Glomerular visceral epithelial cell (primary cell): ENCODE data around the gene TSEN2.

Source experiments
- DNase-seq: peaks from one replicate; pipeline ENCODE4 v3.0.0-alpha.2; 2016; ENCODE audit errors: extremely low spot score

The TSEN2 gene

DNA sequence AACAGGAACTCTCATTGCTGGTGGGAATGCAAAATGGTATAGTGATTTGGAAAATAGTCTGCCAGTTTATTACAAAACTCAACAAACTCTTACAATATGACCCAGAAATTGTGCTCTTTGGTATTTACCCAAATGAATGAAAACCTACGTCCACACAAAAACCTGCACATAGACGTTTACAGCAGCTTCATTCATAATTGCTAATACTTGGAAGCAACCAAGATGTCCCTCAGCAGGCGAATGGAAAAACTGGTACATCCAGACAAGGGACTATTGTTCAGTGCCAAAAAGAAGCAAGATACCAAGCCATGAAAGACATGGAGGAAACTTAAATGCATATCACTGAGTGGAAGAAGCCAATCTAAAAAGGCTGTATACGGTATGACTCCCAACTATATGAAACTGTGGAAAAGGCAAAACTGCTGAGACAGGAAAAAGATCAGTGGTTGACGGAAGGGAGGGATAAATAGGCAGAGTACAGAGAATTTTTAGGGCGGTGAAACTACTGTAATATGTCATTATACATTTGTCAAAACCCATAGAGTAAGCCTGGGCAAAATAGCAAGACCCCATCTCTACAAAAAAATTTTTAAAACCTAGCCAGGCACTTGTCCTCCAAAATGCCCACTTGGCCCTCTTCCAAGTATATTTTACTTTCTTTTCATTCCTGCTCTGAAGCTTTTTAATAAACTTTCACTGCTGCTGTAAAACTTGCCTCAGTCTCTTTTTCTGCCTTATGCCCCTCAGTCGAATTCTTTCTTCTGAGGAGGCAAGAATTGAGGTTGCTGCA lies 65.9 kb downstream of the TSEN2 start:
- no peak for DNase-seq

DNA sequence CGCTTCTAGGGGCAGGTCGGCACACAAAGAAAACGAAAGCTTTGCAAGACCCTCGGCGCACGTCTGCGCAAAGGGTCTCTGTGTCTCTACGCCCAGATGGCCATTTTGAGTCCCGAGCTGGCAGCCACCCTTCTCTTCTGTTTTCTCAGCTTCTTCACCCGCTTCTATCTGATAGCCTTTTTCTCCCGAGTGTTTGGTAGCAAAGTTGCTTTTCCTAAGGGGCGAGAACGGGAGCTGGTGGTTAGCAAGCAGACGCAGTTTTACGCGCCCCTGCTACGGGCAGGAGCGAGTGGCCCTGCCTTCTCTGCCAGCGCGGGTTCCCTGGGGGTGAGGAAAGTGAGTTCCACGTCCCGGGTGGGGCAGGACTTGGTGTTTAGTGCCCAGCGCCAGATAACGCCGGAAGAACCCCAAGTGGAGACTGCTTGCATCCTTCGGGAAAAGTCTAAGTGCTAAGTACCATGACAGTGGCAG lies 69.7 kb downstream of the TSEN2 start:
- no peak for DNase-seq

DNA sequence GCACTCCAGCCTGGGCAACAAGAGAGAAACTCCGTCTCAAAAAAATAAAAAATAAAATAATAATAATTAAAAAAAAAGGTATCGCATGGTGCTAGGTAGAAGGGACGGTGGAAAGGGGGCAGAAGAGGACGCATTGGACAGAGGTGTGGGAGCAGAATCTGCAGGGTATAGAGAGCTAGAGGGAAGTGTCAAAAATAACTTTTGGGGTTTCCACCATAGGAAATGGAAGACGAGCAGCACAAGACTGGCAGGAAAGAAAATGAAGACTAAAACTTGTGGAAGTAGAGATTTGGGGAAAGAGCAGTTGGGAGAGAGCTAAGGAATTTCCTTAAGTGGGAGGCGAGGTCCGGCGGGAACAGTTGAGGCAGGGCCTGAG lies 72.0 kb downstream of the TSEN2 start:
- DNase-seq, result no peak

DNA sequence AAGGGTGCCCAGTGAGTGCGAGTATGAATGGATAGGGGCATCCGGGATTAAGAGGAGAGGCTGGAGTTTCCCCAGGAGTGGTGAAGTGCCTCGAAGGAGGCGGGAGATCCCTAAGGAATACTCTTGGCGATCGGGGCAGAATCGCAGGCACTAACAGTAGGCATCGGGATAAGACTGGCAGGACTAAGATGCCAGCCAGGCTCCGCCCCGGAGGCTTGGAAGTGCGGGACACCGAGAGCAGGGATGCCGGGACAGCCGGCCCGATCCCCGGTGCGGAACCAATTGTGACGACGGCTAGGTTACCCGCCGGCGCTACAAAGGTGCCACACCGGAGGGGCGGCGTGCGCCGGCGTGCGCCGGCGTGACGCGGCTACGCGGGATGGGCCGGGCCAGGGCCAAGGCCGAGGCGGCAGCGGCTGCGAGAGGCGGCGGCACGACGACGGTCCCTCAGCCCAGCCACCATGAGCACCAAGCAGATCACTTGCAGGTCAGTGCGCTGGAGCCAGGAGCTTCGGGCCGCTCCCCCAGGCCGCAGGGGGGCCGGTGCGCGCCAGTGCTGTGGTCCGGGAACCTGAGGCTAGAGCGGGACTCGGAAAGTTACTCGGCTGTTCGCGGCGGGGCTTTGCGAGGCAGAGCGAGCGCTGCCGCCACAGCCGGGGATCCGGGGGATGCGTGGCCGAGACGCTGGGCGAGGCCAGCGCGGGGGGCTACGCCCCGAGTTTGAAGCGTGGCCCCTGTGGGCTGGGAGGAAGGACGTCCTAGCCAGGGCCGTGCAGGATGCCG lies 72.6 kb downstream of the TSEN2 start, which contains the start of gene MKRN2:
MKRN2 (plus strand) TSS at position 398 of the 783 bp plus-strand sequence; CDS start at position 462, 64 bp downstream.
- DNase-seq, result peak; percentile 90

DNA sequence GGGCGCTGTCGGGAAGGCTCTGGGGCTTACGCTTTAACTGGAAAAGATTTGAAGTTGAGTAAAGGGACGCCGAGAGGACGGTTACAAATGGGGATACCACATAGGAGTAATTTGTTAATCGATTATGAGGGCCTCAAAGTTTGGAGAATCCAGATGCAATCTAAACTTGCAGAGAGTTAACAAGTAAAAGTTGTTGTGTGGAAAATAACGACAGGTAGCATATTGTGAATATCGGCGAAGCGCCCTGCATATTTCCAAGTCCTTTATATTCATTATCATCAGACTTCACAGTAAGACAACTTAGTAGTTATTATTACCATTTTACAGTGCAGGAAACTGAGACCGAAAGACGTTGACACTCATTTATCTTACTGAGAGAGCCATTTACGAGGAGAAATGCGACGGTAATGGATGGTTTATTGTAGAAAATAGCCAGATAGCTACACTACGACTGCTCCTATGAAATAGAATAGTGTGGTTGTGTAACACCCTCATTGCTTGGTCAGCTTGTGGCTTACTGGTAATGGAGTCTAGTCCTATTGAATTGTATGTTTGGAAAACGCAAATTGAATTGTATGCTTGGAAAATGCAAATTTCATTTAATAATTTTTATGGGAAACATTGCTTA lies 73.3 kb downstream of the TSEN2 start:
- peak; percentile 19 for DNase-seq

DNA sequence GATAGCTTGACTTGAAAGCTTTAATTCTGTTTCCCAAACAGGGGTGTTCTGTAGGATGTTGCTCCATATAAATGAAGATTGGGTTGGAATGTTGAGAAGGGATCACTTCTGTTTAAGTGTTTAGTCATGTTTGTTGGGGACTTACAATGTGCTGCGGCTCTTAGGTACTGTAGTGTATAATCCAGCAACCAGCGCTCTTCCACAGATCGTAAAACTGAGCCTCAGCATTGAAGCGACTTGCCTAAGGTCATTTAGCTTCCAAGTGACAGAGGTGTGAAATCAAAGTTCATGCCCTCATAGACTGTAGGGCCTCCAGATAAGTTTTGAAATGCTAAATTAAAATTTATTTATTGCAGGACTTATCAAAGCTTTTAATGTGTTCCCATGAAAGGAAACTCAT lies 74.4 kb downstream of the TSEN2 start:
- DNase-seq, result no peak

DNA sequence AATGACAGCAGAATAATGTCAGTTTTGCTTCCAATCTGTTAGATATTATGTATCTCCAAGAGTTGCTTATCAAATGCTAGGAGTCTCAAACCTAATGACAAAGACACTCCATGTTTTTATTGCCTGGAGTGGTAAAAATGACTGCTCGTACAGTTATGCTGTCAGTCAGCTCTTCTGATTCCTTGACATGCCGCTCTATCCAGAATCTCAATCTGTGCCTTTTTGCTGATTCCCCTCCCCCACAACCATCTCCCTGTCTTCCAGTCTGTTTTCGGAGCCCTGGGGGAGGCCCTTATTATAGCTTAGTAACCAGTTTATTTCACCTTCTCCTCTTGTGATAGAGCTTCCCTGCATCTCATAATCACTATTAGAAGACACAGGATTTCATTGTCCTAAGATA lies 75.2 kb downstream of the TSEN2 start:
- DNase-seq, result no peak

DNA sequence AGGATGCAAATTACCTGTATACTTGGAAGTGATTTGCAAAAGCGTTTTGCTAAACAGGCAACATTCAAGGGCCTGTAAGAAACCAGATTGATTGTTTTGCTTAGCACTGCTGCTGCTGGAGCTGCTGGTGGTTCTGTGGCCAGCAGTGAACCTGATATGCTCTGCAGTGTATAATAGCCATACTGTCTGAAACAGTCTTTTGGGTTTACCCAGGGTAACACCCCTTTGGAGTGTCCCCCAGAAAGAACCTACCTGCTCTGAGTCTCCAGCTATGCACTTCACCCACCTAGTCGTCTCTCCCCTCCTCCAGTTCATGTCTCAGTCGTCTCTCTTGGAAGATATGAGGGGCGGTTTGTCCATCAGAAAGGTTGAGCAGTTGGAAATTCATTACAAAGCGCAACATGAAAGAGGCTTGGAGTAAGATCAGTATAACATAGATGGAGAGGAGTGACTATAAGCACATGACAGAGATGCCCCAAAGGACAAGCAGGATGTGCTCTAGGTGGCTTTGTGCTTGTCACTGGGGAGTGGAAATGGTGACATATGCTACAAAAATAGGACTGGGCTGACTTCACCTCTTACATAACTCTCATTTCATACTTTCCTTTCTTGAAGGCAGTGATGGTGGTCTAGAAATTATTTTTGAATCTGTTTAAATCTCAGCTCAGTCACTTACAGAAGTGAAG lies 76.4 kb downstream of the TSEN2 start:
- DNase-seq, result no peak

DNA sequence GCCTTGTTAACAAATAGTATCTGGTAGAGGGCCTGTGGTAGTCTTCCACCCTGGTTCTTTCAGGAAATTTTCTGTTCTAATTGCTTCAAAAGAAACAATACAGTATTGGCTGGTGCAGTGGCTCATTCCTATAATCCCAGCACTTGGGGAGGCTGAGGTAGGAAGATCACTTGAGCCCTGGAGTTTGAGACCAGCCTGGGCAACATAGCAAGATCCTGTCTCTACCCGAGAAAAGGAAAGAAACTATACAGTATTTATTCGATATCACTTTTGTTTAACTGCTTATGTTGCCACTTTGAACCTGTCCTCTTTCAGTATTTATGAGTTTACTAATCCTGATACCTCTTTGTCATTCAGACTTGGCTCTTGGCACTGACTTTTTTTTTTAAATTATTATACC lies 77.1 kb downstream of the TSEN2 start:
- no peak for DNase-seq

DNA sequence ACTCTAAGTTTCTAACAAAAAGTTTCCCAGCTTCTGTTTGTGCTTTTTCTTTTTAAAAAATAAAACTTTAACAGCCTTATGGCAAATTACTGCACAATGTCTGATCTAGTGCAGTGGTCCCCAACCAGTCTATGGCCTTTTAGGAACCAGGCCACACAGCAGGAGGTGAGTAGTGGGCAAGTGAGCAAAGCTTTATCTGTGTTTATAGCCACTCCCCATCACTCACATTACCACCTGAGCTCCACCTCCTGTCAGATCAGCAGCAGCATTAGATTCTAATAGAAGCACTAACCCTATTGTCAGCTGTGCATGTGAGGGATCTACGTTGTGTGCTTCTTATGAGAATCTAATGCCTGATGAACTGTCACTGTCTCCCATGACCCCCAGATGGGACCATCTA lies 78.2 kb downstream of the TSEN2 start:
- no peak for DNase-seq

- DNase-seq, result no peak
These were observed 82.7 kb downstream of the TSEN2 start for GRCh38 chr3:12566976-12567375.

DNA sequence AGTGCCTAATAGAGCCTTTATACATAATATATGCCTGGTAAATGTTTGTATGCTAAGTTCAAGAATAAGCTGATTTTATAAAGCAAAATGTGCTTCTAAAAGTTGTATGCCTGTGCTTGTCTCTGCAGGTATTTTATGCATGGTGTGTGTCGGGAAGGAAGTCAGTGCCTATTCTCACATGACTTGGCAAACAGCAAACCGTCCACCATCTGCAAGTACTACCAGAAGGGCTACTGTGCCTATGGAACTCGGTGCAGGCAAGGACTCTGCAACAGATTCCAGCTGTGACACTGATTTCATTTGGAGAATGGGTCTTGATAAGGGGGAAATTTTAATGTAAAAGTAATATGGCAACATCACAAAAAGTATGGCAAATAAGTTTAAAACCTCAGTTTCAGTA lies 84.5 kb downstream of the TSEN2 start:
- no peak for DNase-seq

- no peak for DNase-seq
These were observed 85.6 kb downstream of the TSEN2 start for GRCh38 chr3:12569836-12570235.

GRCh38 chr3:12571986-12572385 lies 87.7 kb downstream of the TSEN2 start:
- no peak for DNase-seq

DNA sequence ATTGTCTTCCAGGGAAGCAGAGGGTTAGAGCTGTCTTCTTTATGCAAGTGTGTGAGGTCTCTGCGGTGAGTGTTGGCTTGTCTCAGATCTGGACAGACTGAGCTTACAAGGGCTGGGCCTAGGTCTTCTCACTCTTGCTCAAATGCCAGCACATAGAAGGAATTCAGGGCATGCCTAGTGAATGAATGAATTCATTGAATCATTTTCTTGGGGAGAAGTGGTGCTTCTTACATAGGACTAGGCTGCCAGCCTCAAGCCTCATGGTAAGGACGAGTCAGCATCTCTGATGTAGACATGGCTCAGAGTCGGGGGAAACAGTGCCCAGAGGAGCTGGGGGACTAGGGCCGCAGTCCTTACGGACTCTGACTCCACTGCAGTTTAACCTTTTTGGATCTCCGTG lies 89.9 kb downstream of the TSEN2 start:
- no peak for DNase-seq

GRCh38 chr3:12574661-12575060 lies 90.4 kb downstream of the TSEN2 start:
- DNase-seq, result no peak

GRCh38 chr3:12577379-12577778 lies 93.1 kb downstream of the TSEN2 start:
- no peak for DNase-seq

GRCh38 chr3:12578742-12579141 lies 94.5 kb downstream of the TSEN2 start:
- no peak for DNase-seq

GRCh38 chr3:12579456-12579855 lies 95.2 kb downstream of the TSEN2 start:
- DNase-seq, result no peak

DNA sequence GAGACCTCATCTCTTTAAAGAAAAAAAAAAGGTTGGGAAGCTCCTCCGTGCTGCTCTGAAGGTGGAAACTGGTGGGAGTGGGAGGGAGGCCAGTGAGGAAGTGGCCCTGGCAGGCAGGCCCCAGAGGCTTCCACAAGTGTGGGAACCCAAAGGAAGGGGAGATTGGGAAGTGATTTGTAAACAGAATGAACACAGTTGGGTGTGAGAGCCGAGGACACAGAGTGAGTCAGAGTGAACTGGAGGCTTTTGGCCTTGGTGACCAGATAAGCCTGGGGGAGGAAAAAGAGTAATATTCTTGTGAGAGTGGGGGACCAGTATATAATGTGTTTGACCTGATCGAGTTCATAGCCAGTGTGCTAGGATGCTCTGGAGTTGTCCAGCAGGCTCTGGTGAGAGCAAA lies 95.6 kb downstream of the TSEN2 start:
- DNase-seq, result no peak

DNA sequence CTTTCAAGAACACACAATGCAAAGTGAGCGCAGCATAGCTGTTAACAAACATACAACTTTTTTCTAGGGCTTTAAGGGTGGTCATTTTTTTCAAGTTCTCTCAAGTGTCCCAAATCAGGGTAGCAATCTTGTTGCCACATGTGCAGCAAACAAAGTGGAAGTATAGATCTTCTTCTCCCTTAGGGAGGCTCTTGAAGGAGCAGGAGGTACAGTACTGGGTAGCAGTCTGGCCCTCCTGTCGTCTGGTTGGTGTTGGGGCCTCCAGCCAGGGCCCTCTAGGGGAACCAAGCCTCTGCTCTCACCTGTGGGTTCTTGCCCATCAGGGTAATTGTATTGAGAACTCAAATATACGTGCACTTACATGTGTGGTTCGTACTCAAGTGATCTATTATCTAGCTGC lies 98.5 kb downstream of the TSEN2 start:
- no peak for DNase-seq
